OCI-LY7 (cell line): Measurements from ENCODE around the gene OR6B1. TPM values are rescaled to one million over a fixed set of nuclear protein-coding genes. Genes with fewer than 3 reads are reported as not detected.

Experiments used
- BruUV-seq: library from RNA; stranded (reverse); fragments of 400-500 nt; replicated peaks from 2 replicates; lab custom pipeline; 2021; lab: Mats Ljungman, UMichigan
- CTCF ChIA-PET: fragments of 300-600 bp; sonication (Branson Sonifier 250); formaldehyde crosslinking; loops from one replicate; lab custom pipeline; 2022; ENCODE audit warnings: antibody characterized with exemption; ENCODE audit not compliant: unreplicated experiment; lab: Charles Lee
- POLR2A ChIA-PET: fragments of 300-600 bp; sonication (Branson Sonifier 250); formaldehyde crosslinking; loops from one replicate; lab custom pipeline; 2022; ENCODE audit warnings: antibody characterized with exemption; lab: Charles Lee
- DNase-seq: peaks from one replicate; pipeline ENCODE4 v3.0.0-alpha.2; 2015; ENCODE audit warnings: low spot score
- H2AFZ ChIP-seq: fragments of 200-600 bp; sonication (generic), shearing (Covaris generic); 2 replicates; pipeline ENCODE4 v1.6.1; 2014; ENCODE audit warnings: mild to moderate bottlenecking, antibody characterized with exemption, low read length, moderate library complexity
- H3K27ac ChIP-seq: fragments of 200-600 bp; sonication (generic); 2 replicates; pipeline ENCODE4 v1.5.1; 2014; ENCODE audit warnings: mixed run types, low read depth, mild to moderate bottlenecking, moderate library complexity, low read length, inconsistent platforms; ENCODE audit not compliant: poor library complexity, severe bottlenecking
- H3K36me3 ChIP-seq: fragments of 200-600 bp; sonication (generic); 2 replicates; pipeline ENCODE4 v1.6.1; 2014; ENCODE audit warnings: mild to moderate bottlenecking, antibody characterized with exemption, low read length, moderate library complexity, mixed read lengths; ENCODE audit not compliant: insufficient read depth
- H3K4me1 ChIP-seq: fragments of 200-600 bp; sonication (generic); 2 replicates; pipeline ENCODE4 v1.5.1; 2014; ENCODE audit warnings: mild to moderate bottlenecking, low read length; ENCODE audit not compliant: insufficient read depth, poor library complexity, severe bottlenecking
- H3K4me2 ChIP-seq: fragments of 200-600 bp; sonication (generic); 2 replicates; pipeline ENCODE4 v1.6.1; 2014; ENCODE audit warnings: mild to moderate bottlenecking, low read length
- H3K4me3 ChIP-seq: fragments of 200-600 bp; sonication (generic); 2 replicates; pipeline ENCODE4 v1.5.1; 2014; ENCODE audit warnings: mild to moderate bottlenecking, low read depth, low read length; ENCODE audit not compliant: poor library complexity, severe bottlenecking
- H3K79me2 ChIP-seq: fragments of 200-600 bp; sonication (generic); 2 replicates; pipeline ENCODE4 v1.6.1; 2016; ENCODE audit warnings: low read depth, mild to moderate bottlenecking, low read length, moderate library complexity, mixed read lengths; ENCODE audit not compliant: insufficient read depth
- H3K9me2 ChIP-seq: fragments of 200-600 bp; sonication (generic); 2 replicates; pipeline ENCODE4 v1.6.1; 2016; ENCODE audit warnings: mild to moderate bottlenecking, low read length, mixed read lengths; ENCODE audit not compliant: insufficient read depth
- H3K9me3 ChIP-seq: fragments of 200-600 bp; sonication (generic); 2 replicates; pipeline ENCODE4 v1.6.1; 2014; ENCODE audit warnings: mild to moderate bottlenecking, mixed run types, low read length, mixed read lengths
- H4K20me1 ChIP-seq: fragments of 200-600 bp; sonication (generic); 2 replicates; pipeline ENCODE4 v1.6.1; 2014; ENCODE audit warnings: mild to moderate bottlenecking, antibody characterized with exemption, low read length, moderate library complexity, mixed read lengths; ENCODE audit not compliant: insufficient read depth
- EZH2phosphoT487 ChIP-seq: fragments of 200-600 bp; sonication (generic); IDR thresholded peaks from 2 replicates; pipeline ENCODE4 v1.6.1; 2018; ENCODE audit warnings: low read depth, borderline replicate concordance, mild to moderate bottlenecking, mixed run types, antibody characterized with exemption, low read length, moderate library complexity, mixed read lengths
- intact Hi-C: fragments of 100-400 bp; cut with micrococcal nuclease; formaldehyde crosslinking; loops from one replicate; pipeline ENCODE4 v1.10.0; 2022; ENCODE audit not compliant: unreplicated experiment
- total RNA-seq, 2 experiments: library from RNA; depleted of rRNA in 1 of 2; stranded (reverse); fragments of >200 nt in 1 of 2; shearing (Covaris generic) in 1 of 2; gene quantifications; 2 replicates each; pipeline ENCODE4 v1.2.3, GENCODE V29; 2014 to 2022
- TF ChIP-seq, protein P1 (sequence below): fragments of 200-600 bp; sonication (generic); conservative IDR thresholded peaks from 2 replicates; pipeline ENCODE4 v1.5.1; 2014; ENCODE audit warnings: mild to moderate bottlenecking, antibody characterized with exemption, low read length, moderate library complexity, mixed read lengths

Gene OR6B1
- total RNA-seq, 2 experiments from 2014 or later: not detected

DNA sequence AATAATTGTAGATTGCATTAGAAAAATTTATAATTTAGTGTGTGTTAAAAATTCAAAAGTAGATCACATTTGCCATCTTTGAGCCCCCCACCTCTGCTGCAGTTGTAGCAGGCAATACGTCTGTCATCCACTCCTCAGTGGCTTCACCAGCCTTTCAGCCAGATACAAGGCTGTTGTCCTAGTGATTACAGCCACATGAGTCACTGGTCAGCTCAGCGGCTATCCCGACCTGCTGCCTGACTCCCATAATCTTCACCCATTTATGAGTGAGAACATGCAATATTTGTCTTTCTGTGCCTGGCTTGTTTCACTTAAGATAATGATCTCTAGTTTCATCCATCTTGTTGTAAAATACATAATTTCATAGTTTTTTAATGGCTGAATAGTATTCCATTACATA lies 57.8 kb downstream of the OR6B1 start:
- no TSS peak for BruUV-seq
- no peaks in the 10 kb centered on the region for H3K9me2 ChIP-seq
- H2AFZ ChIP-seq: no peak overlapping the region
- H3K9me3 ChIP-seq: no peaks in the 10 kb centered on the region
- no peaks in the 10 kb centered on the region for H3K79me2 ChIP-seq
- no peak for DNase-seq
- intact Hi-C loops: no loop called here
- H3K36me3 ChIP-seq: no peaks in the 10 kb centered on the region
- TF ChIP-seq, protein P1, sequence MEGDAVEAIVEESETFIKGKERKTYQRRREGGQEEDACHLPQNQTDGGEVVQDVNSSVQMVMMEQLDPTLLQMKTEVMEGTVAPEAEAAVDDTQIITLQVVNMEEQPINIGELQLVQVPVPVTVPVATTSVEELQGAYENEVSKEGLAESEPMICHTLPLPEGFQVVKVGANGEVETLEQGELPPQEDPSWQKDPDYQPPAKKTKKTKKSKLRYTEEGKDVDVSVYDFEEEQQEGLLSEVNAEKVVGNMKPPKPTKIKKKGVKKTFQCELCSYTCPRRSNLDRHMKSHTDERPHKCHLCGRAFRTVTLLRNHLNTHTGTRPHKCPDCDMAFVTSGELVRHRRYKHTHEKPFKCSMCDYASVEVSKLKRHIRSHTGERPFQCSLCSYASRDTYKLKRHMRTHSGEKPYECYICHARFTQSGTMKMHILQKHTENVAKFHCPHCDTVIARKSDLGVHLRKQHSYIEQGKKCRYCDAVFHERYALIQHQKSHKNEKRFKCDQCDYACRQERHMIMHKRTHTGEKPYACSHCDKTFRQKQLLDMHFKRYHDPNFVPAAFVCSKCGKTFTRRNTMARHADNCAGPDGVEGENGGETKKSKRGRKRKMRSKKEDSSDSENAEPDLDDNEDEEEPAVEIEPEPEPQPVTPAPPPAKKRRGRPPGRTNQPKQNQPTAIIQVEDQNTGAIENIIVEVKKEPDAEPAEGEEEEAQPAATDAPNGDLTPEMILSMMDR: no peak
- no peak for TF ChIP-seq EZH2phosphoT487
- H3K4me2 ChIP-seq: no peak overlapping the region
- POLR2A ChIA-PET: interaction anchor here (0.6 kb wide), 1 partner anchor 10 kb away, joined by 3 read pairs; no protein-coding TSS in a partner anchor
- no peaks in the 10 kb centered on the region for H4K20me1 ChIP-seq
- H3K4me1 ChIP-seq: no peaks in the 10 kb centered on the region
- H3K4me3 ChIP-seq: no peak overlapping the region
- CTCF ChIA-PET: no interaction called here
- H3K27ac ChIP-seq: no peak overlapping the region

Other genes with a start within 250 kb of the OR6B1 start
- not detected in 2 replicates for gene CTAGE6, start 242.6 kb upstream of the OR6B1 start, total RNA-seq (2014; rRNA removed; shearing (Covaris generic))
- gene CTAGE6, start 242.6 kb upstream of the OR6B1 start, total RNA-seq (2022): not detected in 2 replicates
- 1.9 and 3.3 TPM in 2 replicates for gene TCAF1, start 98.1 kb upstream of the OR6B1 start, total RNA-seq (2014; rRNA removed; shearing (Covaris generic))
- 5.5 and 7.0 TPM in 2 replicates for gene TCAF1, start 98.1 kb upstream of the OR6B1 start, total RNA-seq (2022)
- gene OR2F2, start 65.1 kb upstream of the OR6B1 start, total RNA-seq (2014; rRNA removed; shearing (Covaris generic)): not detected in 2 replicates
- not detected in 2 replicates for gene OR2F2, start 65.1 kb upstream of the OR6B1 start, total RNA-seq (2022)
- not detected in 2 replicates for gene OR2F1, start 45.5 kb upstream of the OR6B1 start, total RNA-seq (2014; rRNA removed; shearing (Covaris generic))
- gene OR2F1, start 45.5 kb upstream of the OR6B1 start, total RNA-seq (2022): not detected in 2 replicates
- gene OR2A5, start 48.6 kb downstream of the OR6B1 start, total RNA-seq (2014; rRNA removed; shearing (Covaris generic)): not detected in 2 replicates
- not detected in 2 replicates for gene OR2A5, start 48.6 kb downstream of the OR6B1 start, total RNA-seq (2022)
- gene OR2A25, start 69.5 kb downstream of the OR6B1 start, total RNA-seq (2014; rRNA removed; shearing (Covaris generic)): not detected in 2 replicates
- not detected in 2 replicates for gene OR2A25, start 69.5 kb downstream of the OR6B1 start, total RNA-seq (2022)
- gene OR2A12, start 86.0 kb downstream of the OR6B1 start, total RNA-seq (2014; rRNA removed; shearing (Covaris generic)): not detected in 2 replicates
- not detected in 2 replicates for gene OR2A12, start 86.0 kb downstream of the OR6B1 start, total RNA-seq (2022)
- not detected in 2 replicates for gene OR2A2, start 109.3 kb downstream of the OR6B1 start, total RNA-seq (2014; rRNA removed; shearing (Covaris generic))
- not detected in 2 replicates for gene OR2A2, start 109.3 kb downstream of the OR6B1 start, total RNA-seq (2022)
- not detected in 2 replicates for gene OR2A14, start 122.9 kb downstream of the OR6B1 start, total RNA-seq (2014; rRNA removed; shearing (Covaris generic))
- gene OR2A14, start 122.9 kb downstream of the OR6B1 start, total RNA-seq (2022): not detected in 2 replicates
- gene CTAGE4, start 183.1 kb downstream of the OR6B1 start, total RNA-seq (2014; rRNA removed; shearing (Covaris generic)): not detected in 2 replicates
- not detected in 2 replicates for gene CTAGE4, start 183.1 kb downstream of the OR6B1 start, total RNA-seq (2022)
- gene ARHGEF35, start 195.5 kb downstream of the OR6B1 start, total RNA-seq (2014; rRNA removed; shearing (Covaris generic)): not detected in 2 replicates
- not detected in 2 replicates for gene ARHGEF35, start 195.5 kb downstream of the OR6B1 start, total RNA-seq (2022)
- gene OR2A42, start 239.3 kb downstream of the OR6B1 start, total RNA-seq (2014; rRNA removed; shearing (Covaris generic)): not detected in 2 replicates
- not detected in 2 replicates for gene OR2A42, start 239.3 kb downstream of the OR6B1 start, total RNA-seq (2022)